ENCODE results near the gene PLCH2. TPM values are rescaled to one million over a fixed set of nuclear protein-coding genes. Genes with fewer than 3 reads are reported as not detected.

The PLCH2 gene
- total and polyA plus RNA-seq, 4 donors: 2.1 to 7.9 (median 3.4) TPM

DNA sequence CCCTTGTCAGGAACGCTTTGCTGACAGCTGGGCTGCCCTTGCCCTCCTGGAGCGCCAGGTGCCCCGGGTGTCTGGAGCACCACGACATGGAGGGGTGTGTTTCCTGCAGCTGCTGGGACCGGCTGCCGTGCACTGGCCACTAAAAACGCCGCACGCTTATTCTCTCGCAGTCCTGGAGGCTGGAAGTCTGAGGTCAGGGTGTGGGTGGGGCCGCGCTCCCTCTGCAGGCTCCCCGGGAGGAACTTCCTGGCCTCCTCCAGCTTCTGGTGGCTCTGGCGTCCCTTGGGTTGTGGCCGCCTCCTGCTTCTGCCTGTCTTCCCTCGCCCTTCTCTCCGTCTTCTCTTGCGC, 28.0 kb upstream of the PLCH2 start:
- WGBS, 2 donors: 47 to 48% methylated on average over 18 of the region's 18 CpGs
- H3K4me1 ChIP-seq (ENCODE audit: control insufficient read depth in 5 of 5, insufficient read depth in 5 of 5, low read length in 5 of 5): peaks cover 0 to 9% (median 0%) of the 10 kb centered on the region in 5 donors
- no peak for ATAC-seq (ENCODE audit: insufficient read depth, low FRiP score)
- TF ChIP-seq, protein P1, sequence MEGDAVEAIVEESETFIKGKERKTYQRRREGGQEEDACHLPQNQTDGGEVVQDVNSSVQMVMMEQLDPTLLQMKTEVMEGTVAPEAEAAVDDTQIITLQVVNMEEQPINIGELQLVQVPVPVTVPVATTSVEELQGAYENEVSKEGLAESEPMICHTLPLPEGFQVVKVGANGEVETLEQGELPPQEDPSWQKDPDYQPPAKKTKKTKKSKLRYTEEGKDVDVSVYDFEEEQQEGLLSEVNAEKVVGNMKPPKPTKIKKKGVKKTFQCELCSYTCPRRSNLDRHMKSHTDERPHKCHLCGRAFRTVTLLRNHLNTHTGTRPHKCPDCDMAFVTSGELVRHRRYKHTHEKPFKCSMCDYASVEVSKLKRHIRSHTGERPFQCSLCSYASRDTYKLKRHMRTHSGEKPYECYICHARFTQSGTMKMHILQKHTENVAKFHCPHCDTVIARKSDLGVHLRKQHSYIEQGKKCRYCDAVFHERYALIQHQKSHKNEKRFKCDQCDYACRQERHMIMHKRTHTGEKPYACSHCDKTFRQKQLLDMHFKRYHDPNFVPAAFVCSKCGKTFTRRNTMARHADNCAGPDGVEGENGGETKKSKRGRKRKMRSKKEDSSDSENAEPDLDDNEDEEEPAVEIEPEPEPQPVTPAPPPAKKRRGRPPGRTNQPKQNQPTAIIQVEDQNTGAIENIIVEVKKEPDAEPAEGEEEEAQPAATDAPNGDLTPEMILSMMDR (IDR thresholded peaks at IDR 0.05; ENCODE audit: control extremely low read depth, extremely low read depth): no peak
- no peak overlapping the region for H3K27ac ChIP-seq (ENCODE audit: low read depth in 1 of 2, low read length in 1 of 2)
- no peak for DNase-seq
- H3K4me3 ChIP-seq: no peak overlapping the region
- H3K27me3 ChIP-seq (ENCODE audit: control insufficient read depth in 3 of 3, insufficient read depth in 3 of 3, low read length in 2 of 3): peaks cover 6 to 21% (median 19%) of the 10 kb centered on the region in 3 donors
- no peaks in the 10 kb centered on the region for H3K36me3 ChIP-seq (ENCODE audit: control insufficient read depth in 4 of 4, insufficient read depth in 4 of 4, low read length in 4 of 4)
- H3K9me3 ChIP-seq (ENCODE audit: control insufficient read depth in 4 of 4, insufficient read depth in 3 of 4, low read length in 3 of 4): peaks cover 0 to 4% (median 0%) of the 10 kb centered on the region in 4 donors
- H3K9ac ChIP-seq (ENCODE audit: insufficient read depth in 1 of 2, low read length in 2 of 2): no peak overlapping the region

DNA sequence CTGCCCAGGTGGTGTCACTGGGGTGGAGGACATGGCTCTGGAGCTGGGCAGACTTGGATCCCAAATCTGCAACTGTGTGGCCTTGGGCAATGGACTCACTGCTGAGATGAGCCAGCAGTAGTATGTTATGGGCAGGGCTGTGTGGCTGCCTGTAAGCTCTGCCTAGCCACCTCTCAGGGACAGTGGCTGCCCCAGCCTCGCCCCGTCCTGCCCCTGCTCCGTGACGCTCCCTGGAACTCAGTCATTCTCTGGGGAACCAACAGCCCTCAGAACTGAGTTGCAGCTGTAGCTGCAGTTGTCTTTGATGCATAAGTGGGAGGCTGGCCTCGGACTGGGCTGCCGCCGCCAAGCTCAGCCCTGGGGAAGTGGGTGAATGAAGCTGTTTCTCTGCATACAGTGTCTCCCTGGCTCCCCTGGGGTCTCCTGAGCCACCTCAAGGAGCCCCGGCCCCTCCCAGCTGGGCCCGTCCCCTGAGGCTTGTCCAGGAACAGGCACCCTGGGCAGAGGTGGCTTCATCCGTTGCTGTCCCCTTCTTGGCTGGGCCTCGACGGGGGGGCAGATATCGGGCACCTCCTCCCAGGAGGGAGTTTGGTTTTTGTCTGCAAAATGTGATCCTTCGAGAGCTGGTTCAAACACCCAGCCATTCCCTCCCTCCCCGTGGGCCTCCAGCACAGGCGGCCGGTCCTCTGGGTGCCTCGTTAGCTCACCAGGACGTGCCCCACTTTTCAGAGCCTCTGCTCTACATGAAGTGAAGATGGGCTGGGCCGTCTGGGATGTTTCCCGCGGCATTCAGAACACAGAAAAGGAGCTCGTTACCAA, 26.2 kb upstream of the PLCH2 start:
- 64 to 84% methylated on average over 23 of the region's 23 CpGs for WGBS, 2 donors
- Histone ChIP-seq H3K36me3 (ENCODE audit: control insufficient read depth in 4 of 4, insufficient read depth in 4 of 4, low read length in 4 of 4) (no peaks in the 10 kb centered on the region), H3K27ac (ENCODE audit: low read depth in 1 of 2, low read length in 1 of 2) (no peak overlapping the region), H3K4me1 (ENCODE audit: control insufficient read depth in 5 of 5, insufficient read depth in 5 of 5, low read length in 5 of 5) (peaks cover 0 to 7% (median 0%) of the 10 kb centered on the region in 5 donors), H3K9me3 (ENCODE audit: control insufficient read depth in 4 of 4, insufficient read depth in 3 of 4, low read length in 3 of 4) (no peaks in the 10 kb centered on the region), H3K4me3 (no peak overlapping the region), H3K9ac (ENCODE audit: insufficient read depth in 1 of 2, low read length in 2 of 2) (no peak overlapping the region), H3K27me3 (ENCODE audit: control insufficient read depth in 3 of 3, insufficient read depth in 3 of 3, low read length in 2 of 3) (peaks cover 0 to 11% (median 8%) of the 10 kb centered on the region in 3 donors)
- TF ChIP-seq, protein P1 (IDR thresholded peaks at IDR 0.05; ENCODE audit: control extremely low read depth, extremely low read depth): no peak
- ATAC-seq (ENCODE audit: insufficient read depth, low FRiP score) (no peak), DNase-seq (no peak)

DNA sequence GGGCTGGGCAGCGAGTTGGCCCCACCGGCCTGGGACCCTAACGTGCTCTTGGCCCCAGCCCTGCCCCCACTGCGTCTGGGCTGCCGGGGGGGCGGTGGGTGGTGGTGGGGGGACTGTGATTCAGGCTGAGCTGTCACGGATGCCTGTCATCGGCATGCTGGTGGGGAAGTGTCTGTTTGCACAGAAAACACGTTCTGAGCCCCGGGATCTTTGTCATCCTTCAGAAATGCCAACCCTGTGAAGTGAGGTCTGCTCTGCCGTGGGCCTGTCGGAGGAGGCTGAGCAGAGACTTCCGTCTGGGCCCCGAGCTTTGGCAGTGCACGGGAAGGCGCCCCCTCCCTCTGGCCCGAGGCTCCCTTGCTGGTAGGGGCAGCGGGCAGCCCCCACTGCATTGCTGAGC, 24.3 kb upstream of the PLCH2 start:
- no peak overlapping the region for H3K27ac ChIP-seq (ENCODE audit: low read depth in 1 of 2, low read length in 1 of 2)
- H3K27me3 ChIP-seq (ENCODE audit: control insufficient read depth in 3 of 3, insufficient read depth in 3 of 3, low read length in 2 of 3): peaks cover 0 to 12% (median 5%) of the 10 kb centered on the region in 3 donors
- peaks cover 0 to 7% (median 0%) of the 10 kb centered on the region in 5 donors for H3K4me1 ChIP-seq (ENCODE audit: control insufficient read depth in 5 of 5, insufficient read depth in 5 of 5, low read length in 5 of 5)
- no peak overlapping the region for H3K9ac ChIP-seq (ENCODE audit: insufficient read depth in 1 of 2, low read length in 2 of 2)
- H3K9me3 ChIP-seq (ENCODE audit: control insufficient read depth in 4 of 4, insufficient read depth in 3 of 4, low read length in 3 of 4): no peaks in the 10 kb centered on the region
- no peaks in the 10 kb centered on the region for H3K36me3 ChIP-seq (ENCODE audit: control insufficient read depth in 4 of 4, insufficient read depth in 4 of 4, low read length in 4 of 4)
- DNase-seq (no peak), ATAC-seq (ENCODE audit: insufficient read depth, low FRiP score) (no peak)
- H3K4me3 ChIP-seq: no peak overlapping the region
- TF ChIP-seq, protein P1 (IDR thresholded peaks at IDR 0.05; ENCODE audit: control extremely low read depth, extremely low read depth): no peak
- 32 to 42% methylated on average over 18 of the region's 18 CpGs for WGBS, 2 donors
